ENCODE results near the gene USP21. TPM values are rescaled to one million over a fixed set of nuclear protein-coding genes. Genes with fewer than 3 reads are reported as not detected.

USP21 gene
- total and polyA plus RNA-seq, 2 of the 8 experiments (the other 6 are each of a cell fraction or from before 2014, with no cell fraction given) = 23.9 to 36.3 TPM

DNA sequence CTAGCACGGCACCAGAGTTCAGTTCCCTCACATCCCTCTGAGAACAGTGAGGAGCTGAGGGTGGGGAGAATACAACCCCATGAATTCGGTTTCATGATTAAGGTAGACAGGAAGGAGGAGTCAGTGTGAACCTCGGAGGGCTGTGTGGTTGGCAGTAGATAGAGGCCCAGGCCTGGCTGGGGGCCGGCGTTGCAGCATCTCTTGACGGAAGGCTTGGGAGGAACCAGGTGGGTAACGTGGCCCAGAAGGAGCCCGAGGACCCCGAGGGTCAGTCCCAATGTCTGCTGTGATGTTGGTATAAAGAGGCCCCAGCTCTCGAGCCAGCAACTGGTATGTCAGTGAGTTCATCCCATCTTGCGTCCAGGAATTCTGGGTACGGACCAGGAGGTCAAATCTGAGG is 12.4 kb downstream of the USP21 start:
- Histone ChIP-seq H2BK12ac (ENCODE audit: low read depth, low read length) (no peak overlapping the region), H2BK15ac (ENCODE audit: low read length) (no peak overlapping the region), H4K5ac (ENCODE audit: insufficient read length, low read depth, low read length) (no peak overlapping the region), H3K56ac (replicated peaks; ENCODE audit: insufficient read length, low read depth, low read length) (no peak overlapping the region), H3K27me3 (replicated peaks in 1 of 4; ENCODE audit: control insufficient read depth in 3 of 4, extremely low read depth in 1 of 4, insufficient read depth in 3 of 4, low read length in 3 of 4) (no peaks in the 10 kb centered on the region), H3K27ac (ENCODE audit: low read depth, low read length) (no peak overlapping the region), H3K79me1 (ENCODE audit: low read depth, low read length) (peaks cover 4% of the 10 kb centered on the region), H4K91ac (replicated peaks; ENCODE audit: insufficient read length, low read length) (no peak overlapping the region), H3K4me3 (ENCODE audit: extremely low read depth in 1 of 4, insufficient read depth in 2 of 4, low read depth in 3 of 4, low read length in 4 of 4) (no peak overlapping the region), H3K23me2 (ENCODE audit: low read depth, low read length) (peaks cover 3% of the 10 kb centered on the region; the same call in 1 of the 2 replicates), H3K4me1 (replicated peaks in 1 of 4; ENCODE audit: control insufficient read depth in 3 of 4, insufficient read depth in 4 of 4, low read length in 3 of 4) (peaks cover 0 to 7% (median 2%) of the 10 kb centered on the region in 4 experiments; a peak in 3 of 7 replicates), H2AK5ac (ENCODE audit: low read depth, low read length) (no peak overlapping the region), H3K4ac (replicated peaks; ENCODE audit: insufficient read length, low read depth, low read length) (no peak overlapping the region), H2BK120ac (replicated peaks; ENCODE audit: low read depth, low read length) (no peak overlapping the region), H3K36me3 (ENCODE audit: control insufficient read depth in 2 of 4, insufficient read depth in 4 of 4, low read length in 3 of 4) (peaks cover 13 to 43% (median 35%) of the 10 kb centered on the region in 4 experiments), H3K9me3 (ENCODE audit: insufficient read depth in 2 of 2, low read depth in 1 of 2, low read length in 1 of 2) (no peaks in the 10 kb centered on the region), H3K4me2 (ENCODE audit: insufficient read depth in 1 of 2, low read depth in 2 of 2, low read length in 2 of 2) (no peak overlapping the region), H4K20me1 (replicated peaks in 1 of 2; ENCODE audit: control insufficient read depth in 1 of 2, insufficient read depth in 2 of 2, low read length in 2 of 2) (peaks cover 0 to 5% of the 10 kb centered on the region in 2 experiments), H3K14ac (ENCODE audit: insufficient read length) (no peak overlapping the region), H3K9ac (replicated peaks in 1 of 4; ENCODE audit: extremely low read depth in 1 of 4, low read depth in 3 of 4, low read length in 3 of 4) (no peak overlapping the region), H3K18ac (ENCODE audit: extremely low read depth, low read length) (no peak overlapping the region), H2AFZ (ENCODE audit: low read length) (no peak overlapping the region), H4K8ac (ENCODE audit: extremely low read depth, insufficient read depth, low read length) (no peak overlapping the region), H3K79me2 (ENCODE audit: control insufficient read depth in 1 of 2, insufficient read depth in 2 of 2, low read length in 2 of 2) (peaks cover 0 to 3% of the 10 kb centered on the region in 2 experiments; a peak in 1 of 4 replicates), H3K23ac (ENCODE audit: insufficient read length) (no peak overlapping the region), H2BK20ac (ENCODE audit: low read length) (no peak overlapping the region), H2BK5ac (ENCODE audit: low read depth, low read length) (no peak overlapping the region)
- 93% methylated on average over 12 of the region's 12 CpGs; no CpG with 5 or more reads in 1 of the 2 experiments for WGBS, 2 experiments (ENCODE audit: extremely low coverage in 1 of 2, insufficient coverage in 1 of 2, insufficient read length in 1 of 2, insufficient replicate concordance in 2 of 2, low coverage in 1 of 2, low lambda C conversion rate in 2 of 2, missing lambda C conversion rate in 1 of 2)
- ChIA-PET POLR2A (ENCODE audit: partially characterized antibody) (interaction anchor here (1.0 to 1.8 kb wide), 3 partner anchors 13 to 31 kb away, joined by 3 to 7 read pairs (median 4); partner anchors contain the start of genes NDUFS2 and UFC1), CTCF (ENCODE audit: partially characterized antibody) (interaction anchor here (0.8 to 2.5 kb wide), 12 partner anchors 10 to 74 kb away, joined by 3 to 10 read pairs (median 3); partner anchors contain the start of genes ADAMTS4 and TOMM40L)
- no peak for DNase-seq (ENCODE audit: low read depth in 1 of 2, low spot score in 2 of 2)
- no peak for FAIRE-seq
- TF ChIP-seq TAF7 (optimal IDR thresholded peaks at IDR 0.05; ENCODE audit: borderline replicate concordance, low read depth, low read length) = no peak
- TF ChIP-seq RXRA (IDR thresholded peaks at IDR 0.05; ENCODE audit: insufficient read depth, low read depth, low read length) = no peak
- TF ChIP-seq RNF2 (IDR thresholded peaks at IDR 0.05; ENCODE audit: borderline replicate concordance, low read depth, low read length, missing control alignments, poor library complexity, severe bottlenecking) = no peak
- no peak for TF ChIP-seq SUZ12 (IDR thresholded peaks at IDR 0.05; ENCODE audit: low read length)
- no peak for TF ChIP-seq BACH1 (IDR thresholded peaks at IDR 0.05; ENCODE audit: low read length)
- no peak for TF ChIP-seq GTF2F1 (IDR thresholded peaks at IDR 0.05; ENCODE audit: borderline replicate concordance, low read depth, low read length)
- TF ChIP-seq CTCF (IDR thresholded peaks at IDR 0.05; ENCODE audit: control extremely low read depth in 1 of 3, insufficient read depth in 1 of 3, low read depth in 1 of 3, low read length in 3 of 3) = no peak
- no peak for TF ChIP-seq RAD21 (IDR thresholded peaks at IDR 0.05 in 1 of 2, conservative IDR thresholded peaks at IDR 0.05 in 1 of 2; ENCODE audit: low read depth in 2 of 2, low read length in 2 of 2)
- no peak for TF ChIP-seq ZNF274 (IDR thresholded peaks at IDR 0.05; ENCODE audit: borderline replicate concordance, extremely low read depth, low read length)
- TF ChIP-seq TEAD4 (IDR thresholded peaks at IDR 0.05; ENCODE audit: low read depth, low read length) = no peak
